GM19467 (cell line): Measurements from ENCODE around the gene PTPRF.

Source experiments
- ATAC-seq: cut with Tn5 transposase; IDR thresholded peaks from one replicate; pipeline ENCODE4 v1.9.1; 2021; ENCODE audit warnings: mild to moderate bottlenecking, moderate library complexity; ENCODE audit not compliant: unreplicated experiment

PTPRF gene

GRCh38 chr1:43550598-43551246 is 20.0 kb downstream of the PTPRF start:
- no peak for ATAC-seq

- no peak for ATAC-seq
Measured at GRCh38 chr1:43551396-43551888, 20.8 kb downstream of the PTPRF start.

GRCh38 chr1:43552059-43552742 is 21.5 kb downstream of the PTPRF start:
- ATAC-seq = no peak

DNA sequence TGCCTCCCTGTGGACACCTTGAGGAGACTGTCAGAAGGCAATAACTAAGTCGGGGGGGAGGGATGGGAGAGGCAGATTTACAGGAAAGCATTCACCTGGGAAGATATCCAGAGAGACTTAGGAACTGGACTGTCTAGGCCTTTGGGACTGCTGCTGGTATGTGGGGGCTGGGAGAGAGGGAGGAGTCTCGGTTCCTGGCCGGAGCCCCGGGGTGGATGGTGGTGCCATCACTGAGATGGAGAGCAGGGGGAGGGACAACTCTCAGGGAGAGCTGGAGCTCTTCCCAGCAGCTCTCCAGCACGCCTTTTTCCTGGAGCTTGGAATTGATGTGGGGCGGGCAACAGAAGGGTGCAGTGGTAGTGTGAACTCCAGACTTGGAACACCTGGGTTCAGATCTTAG is 22.1 kb downstream of the PTPRF start:
- no peak for ATAC-seq

GRCh38 chr1:43554444-43554992 is 23.8 kb downstream of the PTPRF start:
- ATAC-seq = no peak

GRCh38 chr1:43556782-43557181 is 26.1 kb downstream of the PTPRF start:
- ATAC-seq = no peak

GRCh38 chr1:43557744-43558245 is 27.1 kb downstream of the PTPRF start:
- ATAC-seq = no peak

DNA sequence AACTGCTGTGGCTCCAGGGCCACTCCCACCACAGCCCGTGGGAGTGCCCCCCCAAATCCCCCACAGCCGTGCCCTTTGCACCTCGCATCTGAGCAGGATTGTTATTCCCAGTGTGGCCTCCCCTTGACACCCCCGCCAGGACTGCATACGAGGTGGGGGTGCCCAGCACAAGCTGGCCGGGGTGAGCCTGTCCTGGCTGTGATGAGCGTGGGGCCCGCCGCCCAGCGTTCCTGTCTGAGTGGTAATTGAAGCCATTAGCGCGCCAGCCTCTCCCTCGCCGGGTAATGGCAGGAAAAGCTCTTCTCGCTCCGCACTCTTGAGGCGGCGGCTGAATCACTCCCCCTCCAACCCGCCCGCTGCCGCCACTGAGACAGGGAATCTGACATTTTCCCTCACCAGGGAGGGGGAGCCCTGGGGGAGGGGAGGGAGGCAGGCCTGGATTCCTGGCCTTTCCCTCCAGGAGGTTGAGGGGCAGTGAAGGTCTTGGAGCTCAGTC is 27.7 kb downstream of the PTPRF start:
- no peak for ATAC-seq

DNA sequence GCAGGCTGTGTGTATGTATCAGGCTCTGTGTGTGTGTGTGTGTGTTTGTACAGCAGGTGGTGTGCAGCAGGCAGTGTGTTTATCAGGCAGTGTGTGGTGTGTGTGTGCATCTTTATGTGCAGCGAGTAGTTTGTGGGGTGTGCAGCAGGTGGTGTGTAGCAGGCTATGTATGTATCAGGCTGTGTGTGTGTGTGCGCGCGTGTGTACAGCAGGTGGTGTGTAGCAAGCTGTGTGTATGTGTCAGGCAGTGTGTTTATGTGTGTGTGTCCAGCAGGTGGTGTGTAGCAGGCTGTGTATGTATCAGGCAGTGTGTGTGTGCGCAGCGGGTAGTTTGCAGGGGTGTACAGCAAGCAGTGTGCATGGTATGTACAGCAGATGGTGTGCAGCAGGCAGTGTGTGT is 29.0 kb downstream of the PTPRF start:
- no peak for ATAC-seq

DNA sequence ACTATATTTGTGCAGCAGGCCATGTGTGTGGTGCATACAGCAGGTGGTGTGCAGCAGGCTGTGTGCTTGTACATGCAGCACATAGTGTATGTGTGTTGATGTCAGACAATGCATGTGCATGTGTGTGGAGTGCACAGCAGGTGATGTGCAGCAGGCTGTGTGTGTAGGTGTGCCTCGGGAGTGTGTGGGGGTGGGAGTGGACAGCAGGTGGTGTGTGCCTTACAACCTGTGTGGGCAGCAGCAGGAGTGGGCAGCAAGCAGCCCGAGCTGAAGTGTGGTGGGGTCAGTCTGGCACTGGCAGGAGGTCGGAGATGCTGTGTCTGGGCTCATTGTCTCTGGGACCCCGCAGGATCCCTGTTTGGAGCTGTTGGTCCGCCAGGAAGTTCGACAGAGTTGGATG is 29.6 kb downstream of the PTPRF start:
- ATAC-seq = no peak

- ATAC-seq = no peak
Measured at GRCh38 chr1:43563876-43564539, 33.3 kb downstream of the PTPRF start.

- no peak for ATAC-seq
Measured at GRCh38 chr1:43564551-43565348, 34.1 kb downstream of the PTPRF start.

DNA sequence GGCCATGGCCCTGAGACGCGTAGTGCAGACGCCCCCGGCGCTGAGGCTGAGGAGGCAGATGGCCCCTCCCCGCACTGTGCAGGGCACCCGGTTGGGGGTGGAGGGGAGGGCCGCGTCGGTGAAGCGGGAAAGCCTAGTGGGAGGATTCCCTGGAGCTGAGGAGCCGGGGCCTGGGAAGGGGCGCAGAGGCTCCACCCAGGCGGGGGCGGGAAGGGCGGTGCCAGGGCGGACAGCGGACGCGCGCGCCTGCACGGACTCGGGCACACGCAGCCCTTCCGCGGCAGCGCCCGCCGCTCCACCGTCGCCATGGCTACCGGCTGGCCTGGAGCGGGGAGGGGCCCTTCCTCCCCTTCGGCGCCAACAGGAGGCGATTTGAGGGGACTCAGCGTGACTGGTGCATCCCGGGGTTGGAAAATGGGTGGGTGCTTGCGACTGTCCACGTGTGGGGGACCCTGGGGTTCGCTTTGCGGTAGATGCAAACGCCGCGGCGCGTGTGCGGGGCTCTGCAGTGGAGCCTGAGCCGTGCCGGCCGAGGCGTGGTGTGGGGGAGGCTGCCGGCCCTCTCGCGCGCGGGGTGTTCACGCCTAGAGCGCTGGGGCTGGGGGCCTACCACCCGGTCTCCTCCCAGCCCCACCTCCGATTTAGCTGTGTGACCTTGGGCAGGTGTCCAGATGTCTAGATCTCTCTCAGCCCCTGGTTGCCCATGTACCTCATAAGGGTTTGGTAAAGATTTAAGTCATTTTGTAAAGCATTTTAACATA is 35.1 kb downstream of the PTPRF start:
- ATAC-seq = no peak

GRCh38 chr1:43566382-43567044 is 35.8 kb downstream of the PTPRF start:
- no peak for ATAC-seq

DNA sequence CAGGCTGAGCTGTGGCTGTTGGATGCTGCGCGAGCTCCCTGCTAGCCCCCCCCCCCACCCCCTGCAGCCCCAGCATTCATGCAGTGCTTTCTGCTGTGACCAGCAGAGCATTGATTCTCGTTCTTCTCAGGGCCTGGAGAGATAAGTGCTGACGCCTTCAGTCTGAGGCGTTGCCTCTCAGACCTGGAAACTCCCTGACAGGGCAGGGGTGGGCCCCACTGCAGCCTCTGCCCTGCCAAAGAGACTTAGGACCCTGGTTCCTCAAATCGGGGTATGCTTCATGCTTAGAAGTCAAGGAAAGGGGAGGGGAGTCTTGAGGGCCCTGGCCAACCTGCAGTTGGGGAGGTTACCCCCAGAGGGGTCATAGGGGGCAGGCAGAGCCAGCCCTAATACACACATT is 38.5 kb downstream of the PTPRF start:
- ATAC-seq = no peak

DNA sequence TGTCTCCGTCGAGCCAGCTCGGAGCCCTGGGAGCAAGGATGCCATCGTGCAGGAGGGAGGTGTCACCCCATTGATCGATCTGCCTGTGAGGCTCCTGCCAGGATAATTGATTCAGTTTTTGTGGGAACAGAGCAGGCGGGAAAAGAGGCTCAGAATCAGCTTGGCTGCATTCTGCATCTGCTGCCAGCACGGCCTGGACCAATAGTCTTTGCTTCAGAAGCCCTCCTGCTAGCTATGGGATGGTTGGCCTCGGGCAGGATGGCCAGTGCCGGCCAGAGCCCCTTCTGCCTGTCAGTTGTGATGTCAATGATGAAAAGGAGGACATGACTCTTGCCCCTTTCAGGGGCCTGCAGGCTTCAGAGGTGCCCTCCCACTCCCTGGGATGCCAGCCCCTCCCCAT is 39.6 kb downstream of the PTPRF start:
- no peak for ATAC-seq

DNA sequence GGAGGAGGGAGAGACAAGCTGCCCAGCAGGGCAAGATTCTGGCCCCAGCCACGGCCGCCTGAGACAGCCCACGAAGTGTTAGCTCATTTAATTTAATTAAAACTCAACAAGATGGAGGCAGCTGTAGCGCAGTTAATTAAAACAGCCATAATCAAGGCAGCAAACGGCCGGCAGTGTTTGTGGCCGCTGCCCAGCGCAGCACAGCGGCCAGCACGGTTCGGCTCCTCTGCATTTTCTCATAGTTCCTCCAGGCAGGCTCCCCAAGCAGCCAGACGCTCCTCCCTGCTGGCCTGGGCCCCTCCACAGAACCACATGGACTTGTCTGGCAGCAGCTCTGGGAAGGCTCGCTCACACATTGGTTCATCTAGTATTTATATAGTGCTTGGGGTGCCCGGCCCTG is 40.0 kb downstream of the PTPRF start:
- ATAC-seq = no peak

DNA sequence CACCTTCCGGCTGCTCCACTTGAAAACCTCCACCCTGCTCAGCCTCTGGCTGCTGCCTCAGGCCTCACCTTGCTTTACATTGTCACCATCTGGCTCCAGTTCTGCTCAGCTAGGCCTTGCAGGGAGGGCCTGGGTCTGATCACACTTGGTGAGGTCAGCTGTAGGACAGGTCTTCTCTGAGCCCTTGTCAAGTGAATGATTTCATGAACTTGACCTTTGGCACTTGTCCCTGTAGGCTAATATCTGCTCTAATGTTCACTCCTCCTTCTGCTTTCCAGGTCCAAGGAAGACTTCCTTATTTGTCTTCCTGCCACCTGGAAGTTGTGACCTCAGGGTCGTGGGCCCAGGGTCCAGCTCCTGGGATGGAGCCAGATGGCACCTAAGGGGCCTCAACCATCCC is 41.4 kb downstream of the PTPRF start:
- ATAC-seq = no peak

DNA sequence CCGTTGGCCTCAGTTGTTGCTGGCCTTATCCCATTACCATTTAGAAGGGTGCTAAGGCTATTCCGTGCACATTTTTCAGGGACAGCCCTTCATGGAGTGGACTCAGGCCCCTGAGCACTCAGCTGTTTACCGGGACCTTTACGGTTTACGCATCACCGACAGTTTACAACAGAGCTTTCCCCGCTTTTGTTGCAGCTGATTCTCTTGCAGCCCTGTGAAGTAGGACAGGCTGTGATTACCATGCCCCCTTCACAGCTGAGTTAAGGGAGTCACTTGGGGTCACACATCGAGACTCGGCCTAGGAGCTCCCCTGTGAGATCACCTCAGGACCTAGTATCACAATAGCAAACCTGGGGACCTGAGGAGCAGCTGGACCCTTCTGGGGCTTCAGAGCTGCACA is 41.9 kb downstream of the PTPRF start:
- ATAC-seq = no peak
